Right atrium auricular region (tissue), 2 donors: ENCODE measurements around the gene IFT74. TPM values are rescaled to one million over a fixed set of nuclear protein-coding genes. Genes with fewer than 3 reads are reported as not detected.

Source experiments
- DNase-seq: peaks from one replicate; pipeline ENCODE4 v3.0.0-alpha.2; 2019; ENCODE audit warnings: low spot score
- H3K27ac ChIP-seq, 2 donors: fragments of 200-600 bp; sonication (generic); 1 replicate in 1 of 2; 2 replicates in 1 of 2; pipeline ENCODE4 v1.5.1; 2016 to 2019
- H3K27me3 ChIP-seq, 2 donors: fragments of 200-600 bp; sonication (generic); one replicate each; pipeline versions ENCODE4 v1.5.1 to v1.6.0; 2017 to 2019
- H3K36me3 ChIP-seq: fragments of 200-600 bp; sonication (generic); one replicate; pipeline ENCODE4 v1.5.1; 2016
- H3K4me1 ChIP-seq, 2 donors: fragments of 200-600 bp; sonication (generic); one replicate each; pipeline versions ENCODE4 v1.5.1 to v1.6.0; 2017 to 2019
- H3K4me3 ChIP-seq, 2 donors: fragments of 200-600 bp; sonication (generic); 1 replicate in 1 of 2; 2 replicates in 1 of 2; pipeline ENCODE4 v1.5.1; 2017 to 2019; ENCODE audit warnings: mild to moderate bottlenecking in 1 of 2, moderate library complexity in 1 of 2
- H3K9me3 ChIP-seq, 2 donors: fragments of 200-600 bp; sonication (generic); one replicate each; pipeline ENCODE4 v1.5.1; 2019
- total RNA-seq, 2 donors: library from RNA; depleted of rRNA; stranded (reverse); fragments of >200 nt; gene quantifications; one replicate each; pipeline ENCODE4 v1.1.0, GENCODE V29; 2016
- TF ChIP-seq, protein P1 (sequence below), 2 donors: fragments of 200-600 bp; sonication (generic); IDR thresholded peaks; one replicate each; pipeline ENCODE4 v1.5.1; 2019; ENCODE audit warnings: antibody characterized with exemption in 2 of 2

Gene IFT74
- total RNA-seq, 2 donors from 2014 or later = 9.0 to 10.6 TPM

GRCh38 chr9:27059412-27059811, 103.2 kb downstream of the IFT74 start:
- no peaks in the 10 kb centered on the region for H3K9me3 ChIP-seq
- DNase-seq = no peak
- H3K27me3 ChIP-seq = no peaks in the 10 kb centered on the region
- no peaks in the 10 kb centered on the region for H3K4me1 ChIP-seq
- no peak overlapping the region for H3K27ac ChIP-seq
- H3K36me3 ChIP-seq = no peaks in the 10 kb centered on the region
- no peak overlapping the region for H3K4me3 ChIP-seq
- TF ChIP-seq, protein P1, sequence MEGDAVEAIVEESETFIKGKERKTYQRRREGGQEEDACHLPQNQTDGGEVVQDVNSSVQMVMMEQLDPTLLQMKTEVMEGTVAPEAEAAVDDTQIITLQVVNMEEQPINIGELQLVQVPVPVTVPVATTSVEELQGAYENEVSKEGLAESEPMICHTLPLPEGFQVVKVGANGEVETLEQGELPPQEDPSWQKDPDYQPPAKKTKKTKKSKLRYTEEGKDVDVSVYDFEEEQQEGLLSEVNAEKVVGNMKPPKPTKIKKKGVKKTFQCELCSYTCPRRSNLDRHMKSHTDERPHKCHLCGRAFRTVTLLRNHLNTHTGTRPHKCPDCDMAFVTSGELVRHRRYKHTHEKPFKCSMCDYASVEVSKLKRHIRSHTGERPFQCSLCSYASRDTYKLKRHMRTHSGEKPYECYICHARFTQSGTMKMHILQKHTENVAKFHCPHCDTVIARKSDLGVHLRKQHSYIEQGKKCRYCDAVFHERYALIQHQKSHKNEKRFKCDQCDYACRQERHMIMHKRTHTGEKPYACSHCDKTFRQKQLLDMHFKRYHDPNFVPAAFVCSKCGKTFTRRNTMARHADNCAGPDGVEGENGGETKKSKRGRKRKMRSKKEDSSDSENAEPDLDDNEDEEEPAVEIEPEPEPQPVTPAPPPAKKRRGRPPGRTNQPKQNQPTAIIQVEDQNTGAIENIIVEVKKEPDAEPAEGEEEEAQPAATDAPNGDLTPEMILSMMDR (IDR thresholded peaks at IDR 0.05) = no peak

GRCh38 chr9:27059907-27060306, 103.7 kb downstream of the IFT74 start:
- H3K9me3 ChIP-seq = no peaks in the 10 kb centered on the region
- DNase-seq = no peak
- TF ChIP-seq, protein P1 (IDR thresholded peaks at IDR 0.05) = no peak
- H3K27ac ChIP-seq = no peak overlapping the region
- H3K4me1 ChIP-seq = no peaks in the 10 kb centered on the region
- H3K27me3 ChIP-seq = no peaks in the 10 kb centered on the region
- H3K36me3 ChIP-seq = no peaks in the 10 kb centered on the region
- H3K4me3 ChIP-seq = no peak overlapping the region

- DNase-seq = no peak
- Histone ChIP-seq H3K27me3 (no peaks in the 10 kb centered on the region), H3K36me3 (no peaks in the 10 kb centered on the region), H3K27ac (no peak overlapping the region), H3K9me3 (no peaks in the 10 kb centered on the region), H3K4me3 (no peak overlapping the region), H3K4me1 (no peaks in the 10 kb centered on the region)
- TF ChIP-seq, protein P1 (IDR thresholded peaks at IDR 0.05) = no peak
Observed at GRCh38 chr9:27065288-27065687, 109.1 kb downstream of the IFT74 start.

DNA sequence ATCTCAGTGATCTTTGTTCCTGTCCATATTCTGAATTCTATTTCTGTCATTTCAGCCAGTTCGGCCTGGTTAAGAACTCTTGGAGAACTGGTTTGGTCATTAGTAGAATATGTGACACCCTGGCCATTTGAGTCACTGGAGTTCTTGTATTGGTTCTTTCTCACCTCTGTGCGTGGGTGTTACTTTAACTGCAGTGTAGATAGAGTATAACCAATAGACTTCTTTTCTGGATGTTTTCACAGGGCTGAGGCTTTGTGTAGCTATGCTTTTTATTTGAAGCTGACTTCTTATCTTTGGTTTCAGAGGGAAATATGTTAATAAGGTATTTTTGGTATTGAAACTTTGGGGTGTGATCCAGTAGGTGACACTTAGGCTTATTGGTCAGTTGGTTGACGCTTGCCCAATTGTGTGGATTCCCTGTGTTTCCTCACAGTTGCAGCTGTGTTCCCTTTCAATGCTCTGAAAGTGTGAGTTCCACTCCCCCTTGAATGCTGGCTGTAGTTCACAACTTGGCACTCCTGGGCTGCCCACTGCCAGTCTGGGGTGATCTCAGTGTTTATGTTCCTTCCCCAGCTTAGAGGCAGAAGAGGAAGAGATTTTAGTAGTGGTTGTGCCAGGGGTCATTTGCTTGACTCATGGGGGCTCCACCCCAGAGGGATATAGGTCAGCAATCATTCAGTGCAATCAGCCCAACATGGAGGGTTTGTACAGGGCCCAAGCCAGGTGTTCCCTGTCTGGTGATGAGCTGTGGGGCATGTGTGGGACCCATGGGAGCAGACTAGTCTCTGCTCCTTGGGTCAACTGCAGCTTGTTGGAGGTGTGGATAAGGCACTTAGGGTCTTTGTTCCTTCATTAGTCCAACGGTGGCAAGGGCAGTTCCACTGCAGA, 117.9 kb downstream of the IFT74 start:
- H3K4me1 ChIP-seq = no peaks in the 10 kb centered on the region
- H3K9me3 ChIP-seq = no peaks in the 10 kb centered on the region
- H3K36me3 ChIP-seq = no peaks in the 10 kb centered on the region
- TF ChIP-seq, protein P1 (IDR thresholded peaks at IDR 0.05) = no peak
- no peak overlapping the region for H3K27ac ChIP-seq
- no peak for DNase-seq
- H3K27me3 ChIP-seq = no peaks in the 10 kb centered on the region
- no peak overlapping the region for H3K4me3 ChIP-seq

DNA sequence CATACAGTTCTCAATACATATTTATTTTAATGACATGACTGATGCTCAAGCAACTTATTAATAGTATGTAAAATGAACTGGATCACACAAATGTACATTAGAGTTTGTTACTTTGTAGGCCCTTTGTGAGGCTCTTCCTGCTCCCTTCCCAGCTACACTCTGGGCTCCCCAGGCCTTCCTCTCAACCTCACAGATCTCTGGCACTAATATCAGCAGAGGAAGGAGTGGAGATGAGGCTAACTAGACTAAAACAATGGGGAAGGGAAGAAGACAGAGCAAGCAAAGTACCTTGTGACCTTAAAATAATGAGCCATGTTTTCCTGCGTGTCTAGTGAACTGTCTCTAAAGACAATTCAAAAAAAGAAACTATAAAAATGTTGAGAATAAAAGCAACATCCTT, 122.5 kb downstream of the IFT74 start:
- no peaks in the 10 kb centered on the region for H3K4me1 ChIP-seq
- H3K27me3 ChIP-seq = no peaks in the 10 kb centered on the region
- no peak overlapping the region for H3K27ac ChIP-seq
- DNase-seq = no peak
- no peak overlapping the region for H3K4me3 ChIP-seq
- no peaks in the 10 kb centered on the region for H3K9me3 ChIP-seq
- TF ChIP-seq, protein P1 (IDR thresholded peaks at IDR 0.05) = no peak
- no peaks in the 10 kb centered on the region for H3K36me3 ChIP-seq
